RWPE2 (cell line): ENCODE results near the gene ESRRA.
"Not testable (repeated sequence)": the region's sequence is repeated elsewhere in the genome, so short reads cannot be mapped to it uniquely, and the experiment has no call there.

Experiments
- ATAC-seq: fragments of 200-7000 bp; cut with Tn5 transposase; 3 replicates; pipeline ENCODE4 v1.9.1; 2021; ENCODE audit warnings: low read depth
- DNase-seq: peaks from one replicate; pipeline ENCODE4 v3.0.0-alpha.2; 2020; ENCODE audit warnings: low spot score
- H3K27ac ChIP-seq: fragments of 450-650 bp; 2 replicates; pipeline ENCODE4 v1.5.1; 2017; ENCODE audit warnings: mild to moderate bottlenecking; ENCODE audit not compliant: poor library complexity, severe bottlenecking
- H3K27me3 ChIP-seq: fragments of 250-450 bp; sonication (Bioruptor Pico); 2 replicates; pipeline ENCODE4 v1.5.1; 2021; ENCODE audit warnings: mild to moderate bottlenecking, moderate library complexity; ENCODE audit not compliant: insufficient read depth, poor library complexity, severe bottlenecking
- H3K36me3 ChIP-seq: fragments of 250-450 bp; sonication (Bioruptor Pico); 2 replicates; pipeline ENCODE4 v1.5.1; 2020; ENCODE audit warnings: low read depth, mild to moderate bottlenecking, moderate library complexity
- H3K4me1 ChIP-seq: fragments of 250-450 bp; sonication (Bioruptor Pico); 2 replicates; pipeline ENCODE4 v1.5.1; 2021; ENCODE audit warnings: mild to moderate bottlenecking, moderate library complexity; ENCODE audit not compliant: insufficient read depth, poor library complexity, severe bottlenecking
- H3K4me3 ChIP-seq: fragments of 250-450 bp; sonication (Bioruptor Pico); 2 replicates; pipeline ENCODE4 v1.5.1; 2021; ENCODE audit warnings: mild to moderate bottlenecking, moderate library complexity; ENCODE audit not compliant: severe bottlenecking
- H3K9me3 ChIP-seq: fragments of 250-450 bp; sonication (Bioruptor Pico); 2 replicates; pipeline ENCODE4 v1.5.1; 2021; ENCODE audit warnings: mild to moderate bottlenecking, moderate library complexity; ENCODE audit not compliant: severe bottlenecking
- CTCF ChIP-seq: fragments of 450-650 bp; IDR thresholded peaks from one replicate; pipeline ENCODE4 v1.5.1; 2017; ENCODE audit warnings: mild to moderate bottlenecking, moderate library complexity; ENCODE audit not compliant: poor library complexity, severe bottlenecking

Gene ESRRA

GRCh38 chr11:64314805-64315561, 9.7 kb downstream of the ESRRA start:
- no peak for TF ChIP-seq CTCF
- no peak overlapping the region for H3K27ac ChIP-seq
- peaks cover 15% of the 10 kb centered on the region for H3K4me1 ChIP-seq
- peaks cover 29% of the 10 kb centered on the region for H3K36me3 ChIP-seq
- no peaks in the 10 kb centered on the region for H3K27me3 ChIP-seq
- no peak overlapping the region for H3K4me3 ChIP-seq
- DNase-seq: peak; percentile 46
- no peak for ATAC-seq
- H3K9me3 ChIP-seq: no peaks in the 10 kb centered on the region

DNA sequence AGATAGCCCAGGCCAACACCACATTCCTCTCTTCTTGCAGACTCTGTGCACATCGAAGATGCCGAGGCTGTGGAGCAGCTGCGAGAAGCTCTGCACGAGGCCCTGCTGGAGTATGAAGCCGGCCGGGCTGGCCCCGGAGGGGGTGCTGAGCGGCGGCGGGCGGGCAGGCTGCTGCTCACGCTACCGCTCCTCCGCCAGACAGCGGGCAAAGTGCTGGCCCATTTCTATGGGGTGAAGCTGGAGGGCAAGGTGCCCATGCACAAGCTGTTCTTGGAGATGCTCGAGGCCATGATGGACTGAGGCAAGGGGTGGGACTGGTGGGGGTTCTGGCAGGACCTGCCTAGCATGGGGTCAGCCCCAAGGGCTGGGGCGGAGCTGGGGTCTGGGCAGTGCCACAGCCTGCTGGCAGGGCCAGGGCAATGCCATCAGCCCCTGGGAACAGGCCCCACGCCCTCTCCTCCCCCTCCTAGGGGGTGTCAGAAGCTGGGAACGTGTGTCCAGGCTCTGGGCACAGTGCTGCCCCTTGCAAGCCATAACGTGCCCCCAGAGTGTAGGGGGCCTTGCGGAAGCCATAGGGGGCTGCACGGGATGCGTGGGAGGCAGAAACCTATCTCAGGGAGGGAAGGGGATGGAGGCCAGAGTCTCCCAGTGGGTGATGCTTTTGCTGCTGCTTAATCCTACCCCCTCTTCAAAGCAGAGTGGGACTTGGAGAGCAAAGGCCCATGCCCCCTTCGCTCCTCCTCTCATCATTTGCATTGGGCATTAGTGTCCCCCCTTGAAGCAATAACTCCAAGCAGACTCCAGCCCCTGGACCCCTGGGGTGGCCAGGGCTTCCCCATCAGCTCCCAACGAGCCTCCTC, 10.6 kb downstream of the ESRRA start:
- Histone ChIP-seq H3K27ac (peak overlapping the region; percentile 95), H3K36me3 (peaks cover 38% of the 10 kb centered on the region)
- H3K4me1 ChIP-seq, H3K27me3 ChIP-seq, ATAC-seq, H3K9me3 ChIP-seq, H3K4me3 ChIP-seq: not testable (repeated sequence)
- DNase-seq: peak; percentile 53

- ATAC-seq (peak; percentile 5; the same call in 2 of the 3 replicates), DNase-seq (peak; percentile 77)
- peaks cover 38% of the 10 kb centered on the region for H3K36me3 ChIP-seq
- peaks cover 12% of the 10 kb centered on the region for H3K4me1 ChIP-seq
- H3K4me3 ChIP-seq: peak overlapping the region; percentile 74
- TF ChIP-seq CTCF: peak; percentile 18
- H3K27ac ChIP-seq: peak overlapping the region; percentile 95
- H3K9me3 ChIP-seq: no peaks in the 10 kb centered on the region
- no peaks in the 10 kb centered on the region for H3K27me3 ChIP-seq
Observed at GRCh38 chr11:64316672-64317324, 11.5 kb downstream of the ESRRA start.

- DNase-seq: peak; percentile 99
- Histone ChIP-seq H3K36me3 (peaks cover 44% of the 10 kb centered on the region), H3K27ac (peak within 1 kb of the TSS; percentile 95), H3K4me1 (peaks cover 18% of the 10 kb centered on the region), H3K27me3 (no peaks in the 10 kb centered on the region), H3K4me3 (peak within 1 kb of the TSS; percentile 74), H3K9me3 (no peaks in the 10 kb centered on the region)
- peak; percentile 68 for ATAC-seq
- no peak for TF ChIP-seq CTCF
Observed at GRCh38 chr11:64317325-64317960, 12.1 kb downstream of the ESRRA start, which contains the start of gene TRMT112. Gene TRMT112 (minus strand): TSS chr11:64317559. CDS start chr11:64317526, 33 bp downstream.
